GM12872 (cell line): ENCODE data around the gene SEM1.

ENCODE experiments used
- CTCF ChIP-seq: IDR thresholded peaks from 3 replicates; pipeline ENCODE4 v1.5.1; 2011; ENCODE audit warnings: low read depth, mild to moderate bottlenecking, low read length, moderate library complexity; ENCODE audit not compliant: insufficient read depth

The SEM1 gene

GRCh38 chr7:96709381-96710228, at the start of gene SEM1:
Gene SEM1, minus strand, starts transcription at chr7:96709846. Its CDS starts 83 bp downstream, at chr7:96709763.
- TF ChIP-seq CTCF: 0 out of 3 replicates have a peak, but pooled peaks have one; percentile 1

- no peak for TF ChIP-seq CTCF
Measured at GRCh38 chr7:96747418-96747940, 37.8 kb upstream of the SEM1 start.

GRCh38 chr7:96740130-96740529, 30.5 kb upstream of the SEM1 start:
- TF ChIP-seq CTCF: no peak

GRCh38 chr7:96739609-96740008, 30.0 kb upstream of the SEM1 start:
- TF ChIP-seq CTCF: no peak

GRCh38 chr7:96739167-96739566, 29.5 kb upstream of the SEM1 start:
- no peak for TF ChIP-seq CTCF

- no peak for TF ChIP-seq CTCF
Measured at GRCh38 chr7:96738705-96739104, 29.1 kb upstream of the SEM1 start.

GRCh38 chr7:96737545-96738050, 28.0 kb upstream of the SEM1 start:
- no peak for TF ChIP-seq CTCF
